Measurements from ENCODE around the gene DNPH1.

DNA sequence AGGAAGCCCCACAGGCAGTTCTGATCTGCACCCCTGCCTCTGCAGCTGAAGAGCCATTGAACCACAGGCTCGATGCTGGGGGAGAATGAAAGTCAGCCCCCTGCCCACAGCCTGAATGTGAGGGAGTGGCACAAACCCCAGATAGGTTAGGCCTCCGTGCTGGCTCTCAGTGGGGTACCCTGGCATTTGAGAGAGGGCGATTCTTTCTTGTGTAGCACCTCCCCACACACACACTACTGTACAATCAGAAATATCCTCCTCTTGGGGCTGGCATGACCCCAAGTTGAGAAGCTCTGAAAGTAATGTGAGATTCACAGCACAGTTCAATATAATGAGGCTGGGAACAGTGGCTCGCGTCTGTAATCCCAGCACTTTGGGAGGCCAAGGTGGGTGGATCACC lies 31.9 kb upstream of the DNPH1 start:
- TF ChIP-seq, protein P1, sequence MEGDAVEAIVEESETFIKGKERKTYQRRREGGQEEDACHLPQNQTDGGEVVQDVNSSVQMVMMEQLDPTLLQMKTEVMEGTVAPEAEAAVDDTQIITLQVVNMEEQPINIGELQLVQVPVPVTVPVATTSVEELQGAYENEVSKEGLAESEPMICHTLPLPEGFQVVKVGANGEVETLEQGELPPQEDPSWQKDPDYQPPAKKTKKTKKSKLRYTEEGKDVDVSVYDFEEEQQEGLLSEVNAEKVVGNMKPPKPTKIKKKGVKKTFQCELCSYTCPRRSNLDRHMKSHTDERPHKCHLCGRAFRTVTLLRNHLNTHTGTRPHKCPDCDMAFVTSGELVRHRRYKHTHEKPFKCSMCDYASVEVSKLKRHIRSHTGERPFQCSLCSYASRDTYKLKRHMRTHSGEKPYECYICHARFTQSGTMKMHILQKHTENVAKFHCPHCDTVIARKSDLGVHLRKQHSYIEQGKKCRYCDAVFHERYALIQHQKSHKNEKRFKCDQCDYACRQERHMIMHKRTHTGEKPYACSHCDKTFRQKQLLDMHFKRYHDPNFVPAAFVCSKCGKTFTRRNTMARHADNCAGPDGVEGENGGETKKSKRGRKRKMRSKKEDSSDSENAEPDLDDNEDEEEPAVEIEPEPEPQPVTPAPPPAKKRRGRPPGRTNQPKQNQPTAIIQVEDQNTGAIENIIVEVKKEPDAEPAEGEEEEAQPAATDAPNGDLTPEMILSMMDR (IDR thresholded peaks at IDR 0.05) = no peak
- TF ChIP-seq POLR2A (IDR thresholded peaks at IDR 0.05) (no peak), EP300 (IDR thresholded peaks at IDR 0.05; ENCODE audit: low read depth) (no peak)

Data from transverse colon (tissue), 3 donors.